WTC11 (cell line): ENCODE measurements around the gene SLC25A24. TPM values are rescaled to one million over a fixed set of nuclear protein-coding genes. Genes with fewer than 3 reads are reported as not detected.

Source experiments
- ATAC-seq: fragments of 200-7000 bp; cut with Tn5 transposase; 2 replicates; pipeline ENCODE4 v1.10.0; 2021; ENCODE audit warnings: mild to moderate bottlenecking, moderate library complexity
- CTCF ChIA-PET: fragments of 300-600 bp; sonication (Branson Sonifier 250); formaldehyde crosslinking; loops from one replicate; lab custom pipeline; 2021; ENCODE audit warnings: antibody characterized with exemption; lab: Charles Lee
- POLR2A ChIA-PET: fragments of 350-600 bp; sonication (Branson Sonifier 250); formaldehyde crosslinking; loops from one replicate; lab custom pipeline; 2021; ENCODE audit warnings: antibody characterized with exemption; lab: Charles Lee
- DNase-seq: peaks from one replicate; pipeline ENCODE4 v3.0.0; 2021; ENCODE audit warnings: low spot score
- H3K27ac Mint-ChIP-seq: 2 replicates; pipeline ENCODE4 v1.8.0; 2021; ENCODE audit warnings: mixed read lengths
- H3K27me3 Mint-ChIP-seq: 2 replicates; pipeline ENCODE4 v1.8.0; 2021; ENCODE audit warnings: low read depth, mild to moderate bottlenecking, moderate library complexity, mixed read lengths
- H3K36me3 Mint-ChIP-seq: 2 replicates; pipeline ENCODE4 v1.8.0; 2021; ENCODE audit warnings: mixed read lengths
- H3K4me1 Mint-ChIP-seq: 2 replicates; pipeline ENCODE4 v1.8.0; 2022; ENCODE audit warnings: mixed read lengths
- H3K4me3 Mint-ChIP-seq: 2 replicates; pipeline ENCODE4 v1.8.0; 2021; ENCODE audit warnings: mild to moderate bottlenecking, moderate library complexity, mixed read lengths
- H3K9me3 Mint-ChIP-seq: 2 replicates; pipeline ENCODE4 v1.8.0; 2021; ENCODE audit warnings: mixed read lengths
- ETV6 ChIP-seq: sonication (generic); formaldehyde crosslinking; IDR thresholded peaks from 2 replicates; pipeline ENCODE4 v1.8.1; 2022; ENCODE audit warnings: mild to moderate bottlenecking, missing genetic modification reagents
- FOXJ3 ChIP-seq: sonication (generic); formaldehyde crosslinking; IDR thresholded peaks from 2 replicates; pipeline ENCODE4 v1.9.0; 2021; ENCODE audit warnings: missing genetic modification reagents, mild to moderate bottlenecking, borderline replicate concordance
- GABPB1 ChIP-seq: sonication (generic); formaldehyde crosslinking; IDR thresholded peaks from 2 replicates; pipeline ENCODE4 v1.8.1; 2023; ENCODE audit warnings: mild to moderate bottlenecking, missing genetic modification reagents
- KAT7 ChIP-seq: sonication (generic); formaldehyde crosslinking; IDR thresholded peaks from 2 replicates; pipeline ENCODE4 v1.8.1; 2023; ENCODE audit warnings: missing genetic modification reagents, mild to moderate bottlenecking, borderline replicate concordance
- MYBL2 ChIP-seq: sonication (generic); formaldehyde crosslinking; IDR thresholded peaks from 2 replicates; pipeline ENCODE4 v1.8.1; 2023; ENCODE audit warnings: mild to moderate bottlenecking, moderate library complexity, missing genetic modification reagents
- NFE2L1 ChIP-seq: sonication (generic); formaldehyde crosslinking; IDR thresholded peaks from 2 replicates; pipeline ENCODE4 v1.8.1; 2023; ENCODE audit warnings: missing genetic modification reagents
- NR1H2 ChIP-seq: sonication (generic); formaldehyde crosslinking; IDR thresholded peaks from 2 replicates; pipeline ENCODE4 v1.9.0; 2021; ENCODE audit warnings: mild to moderate bottlenecking, moderate library complexity, missing genetic modification reagents
- NR2C2 ChIP-seq: sonication (generic); formaldehyde crosslinking; IDR thresholded peaks from 2 replicates; pipeline ENCODE4 v1.8.0; 2022; ENCODE audit warnings: mild to moderate bottlenecking, missing genetic modification reagents
- NR3C1 ChIP-seq: sonication (generic); formaldehyde crosslinking; conservative IDR thresholded peaks from 2 replicates; pipeline ENCODE4 v1.8.1; 2023; ENCODE audit warnings: low read depth, mild to moderate bottlenecking, missing genetic modification reagents
- OVOL2 ChIP-seq: fragments of 250-450 bp; sonication (Bioruptor Pico); IDR thresholded peaks from 2 replicates; pipeline ENCODE4 v1.9.0; 2021; ENCODE audit warnings: mild to moderate bottlenecking, borderline replicate concordance
- SMAD4 ChIP-seq: sonication (generic); formaldehyde crosslinking; IDR thresholded peaks from 2 replicates; pipeline ENCODE4 v1.8.0; 2022; ENCODE audit warnings: mild to moderate bottlenecking, missing genetic modification reagents
- TEAD4 ChIP-seq: sonication (generic); formaldehyde crosslinking; IDR thresholded peaks from 2 replicates; pipeline ENCODE4 v1.8.0; 2022; ENCODE audit warnings: mild to moderate bottlenecking, missing genetic modification reagents
- TP53 ChIP-seq: sonication (generic); formaldehyde crosslinking; IDR thresholded peaks from 2 replicates; pipeline ENCODE4 v1.8.1; 2023; ENCODE audit warnings: mild to moderate bottlenecking, missing genetic modification reagents
- ZBTB21 ChIP-seq: sonication (generic); formaldehyde crosslinking; IDR thresholded peaks from 2 replicates; pipeline ENCODE4 v1.8.1; 2023; ENCODE audit warnings: mild to moderate bottlenecking, missing genetic modification reagents, borderline replicate concordance
- ZNF219 ChIP-seq: sonication (generic); formaldehyde crosslinking; IDR thresholded peaks from 2 replicates; pipeline ENCODE4 v1.8.0; 2023; ENCODE audit warnings: missing genetic modification reagents, mild to moderate bottlenecking, borderline replicate concordance
- ZNF232 ChIP-seq: sonication (generic); formaldehyde crosslinking; IDR thresholded peaks from 2 replicates; pipeline ENCODE4 v1.8.0; 2022; ENCODE audit warnings: mild to moderate bottlenecking, missing genetic modification reagents
- total RNA-seq: library from RNA; stranded (reverse); gene quantifications from 3 replicates; pipeline ENCODE4 v1.2.3, GENCODE V29; 2021
- TF ChIP-seq, protein P1 (sequence below): sonication (generic); formaldehyde crosslinking; IDR thresholded peaks from 2 replicates; pipeline ENCODE4 v1.8.0; 2023; ENCODE audit warnings: missing genetic modification reagents, mild to moderate bottlenecking, borderline replicate concordance
- TF ChIP-seq, protein P2 (sequence below): fragments of 250-450 bp; sonication (Bioruptor Pico); IDR thresholded peaks from 2 replicates; pipeline ENCODE4 v1.9.0; 2021; ENCODE audit warnings: mild to moderate bottlenecking
- TF ChIP-seq, protein P3 (sequence below): sonication (generic); formaldehyde crosslinking; IDR thresholded peaks from 2 replicates; pipeline ENCODE4 v1.8.1; 2022; ENCODE audit warnings: missing genetic modification reagents, borderline replicate concordance
- TF ChIP-seq, protein P4 (sequence below): sonication (generic); formaldehyde crosslinking; IDR thresholded peaks from 2 replicates; pipeline ENCODE4 v1.8.1; 2022; ENCODE audit warnings: mild to moderate bottlenecking, moderate library complexity, missing genetic modification reagents
- TF ChIP-seq, protein P5 (sequence below): fragments of 250-450 bp; sonication (Bioruptor Pico); IDR thresholded peaks from 2 replicates; pipeline ENCODE4 v1.9.0; 2021; ENCODE audit warnings: mild to moderate bottlenecking
- TF ChIP-seq, protein P6 (sequence below): sonication (generic); formaldehyde crosslinking; IDR thresholded peaks from 2 replicates; pipeline ENCODE4 v1.8.0; 2022; ENCODE audit warnings: mild to moderate bottlenecking, missing genetic modification reagents
- TF ChIP-seq, protein P7 (sequence below): sonication (generic); formaldehyde crosslinking; IDR thresholded peaks from 2 replicates; pipeline ENCODE4 v1.8.1; 2022; ENCODE audit warnings: mild to moderate bottlenecking, missing genetic modification reagents, moderate library complexity, borderline replicate concordance
- TF ChIP-seq, protein P8 (sequence below): sonication (generic); formaldehyde crosslinking; conservative IDR thresholded peaks from 2 replicates; pipeline ENCODE4 v1.8.1; 2022; ENCODE audit warnings: mild to moderate bottlenecking, missing genetic modification reagents

The SLC25A24 gene
- total RNA-seq, 1 experiment from 2014 or later = 39.1 TPM

DNA sequence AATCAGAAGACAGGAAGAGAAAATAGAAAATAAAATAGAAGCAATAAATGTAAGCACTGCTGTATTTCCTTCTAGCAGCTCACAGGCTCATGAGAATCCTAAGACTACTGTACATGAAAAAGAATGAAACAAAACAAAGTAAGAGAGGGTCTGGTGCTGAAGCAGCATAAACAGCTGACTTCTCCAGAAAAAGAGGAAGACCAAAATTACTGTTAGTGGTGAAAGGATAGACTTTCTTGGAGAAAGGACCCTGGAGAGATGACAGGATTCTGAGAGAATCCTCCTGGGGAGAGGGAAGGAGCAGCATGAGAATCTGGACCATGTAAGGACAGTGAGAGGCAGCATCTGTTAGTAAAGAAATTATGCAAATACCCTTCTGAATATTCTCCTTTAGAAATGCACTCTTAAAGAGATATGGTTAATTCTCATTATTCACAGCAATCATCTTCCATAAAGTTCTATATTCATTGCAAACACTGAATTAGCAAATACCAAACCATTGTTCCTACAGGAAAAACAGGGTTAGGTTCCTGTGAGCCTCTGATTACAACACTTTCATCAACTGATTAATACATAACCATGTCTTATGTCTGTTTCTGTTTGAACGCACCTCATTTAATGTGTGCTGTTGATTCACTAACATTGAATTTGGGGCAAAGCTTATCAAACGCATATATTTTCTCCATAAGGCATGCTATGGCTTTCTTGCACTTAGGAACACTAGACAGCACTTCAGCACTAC lies 17.0 kb downstream of the SLC25A24 start:
- H3K4me1 Mint-ChIP-seq = no peaks in the 10 kb centered on the region
- peaks cover 13% of the 10 kb centered on the region for H3K9me3 Mint-ChIP-seq
- no peaks in the 10 kb centered on the region for H3K27me3 Mint-ChIP-seq
- POLR2A ChIA-PET = no interaction called here
- H3K27ac Mint-ChIP-seq = no peak overlapping the region; the same call in 1 of the 2 replicates
- ATAC-seq (no peak), DNase-seq (no peak)
- no peak overlapping the region for H3K4me3 Mint-ChIP-seq
- CTCF ChIA-PET = no interaction called here
- TF ChIP-seq SMAD4 (CRISPR knock-in tag) (no peak), NR3C1 (CRISPR knock-in tag) (no peak), ZNF219 (CRISPR knock-in tag) (no peak), NR1H2 (CRISPR knock-in tag) (no peak), TP53 (no peak), NFE2L1 (CRISPR knock-in tag) (no peak), ETV6 (CRISPR knock-in tag) (no peak), GABPB1 (no peak), ZNF232 (no peak)
- TF ChIP-seq, protein P1, sequence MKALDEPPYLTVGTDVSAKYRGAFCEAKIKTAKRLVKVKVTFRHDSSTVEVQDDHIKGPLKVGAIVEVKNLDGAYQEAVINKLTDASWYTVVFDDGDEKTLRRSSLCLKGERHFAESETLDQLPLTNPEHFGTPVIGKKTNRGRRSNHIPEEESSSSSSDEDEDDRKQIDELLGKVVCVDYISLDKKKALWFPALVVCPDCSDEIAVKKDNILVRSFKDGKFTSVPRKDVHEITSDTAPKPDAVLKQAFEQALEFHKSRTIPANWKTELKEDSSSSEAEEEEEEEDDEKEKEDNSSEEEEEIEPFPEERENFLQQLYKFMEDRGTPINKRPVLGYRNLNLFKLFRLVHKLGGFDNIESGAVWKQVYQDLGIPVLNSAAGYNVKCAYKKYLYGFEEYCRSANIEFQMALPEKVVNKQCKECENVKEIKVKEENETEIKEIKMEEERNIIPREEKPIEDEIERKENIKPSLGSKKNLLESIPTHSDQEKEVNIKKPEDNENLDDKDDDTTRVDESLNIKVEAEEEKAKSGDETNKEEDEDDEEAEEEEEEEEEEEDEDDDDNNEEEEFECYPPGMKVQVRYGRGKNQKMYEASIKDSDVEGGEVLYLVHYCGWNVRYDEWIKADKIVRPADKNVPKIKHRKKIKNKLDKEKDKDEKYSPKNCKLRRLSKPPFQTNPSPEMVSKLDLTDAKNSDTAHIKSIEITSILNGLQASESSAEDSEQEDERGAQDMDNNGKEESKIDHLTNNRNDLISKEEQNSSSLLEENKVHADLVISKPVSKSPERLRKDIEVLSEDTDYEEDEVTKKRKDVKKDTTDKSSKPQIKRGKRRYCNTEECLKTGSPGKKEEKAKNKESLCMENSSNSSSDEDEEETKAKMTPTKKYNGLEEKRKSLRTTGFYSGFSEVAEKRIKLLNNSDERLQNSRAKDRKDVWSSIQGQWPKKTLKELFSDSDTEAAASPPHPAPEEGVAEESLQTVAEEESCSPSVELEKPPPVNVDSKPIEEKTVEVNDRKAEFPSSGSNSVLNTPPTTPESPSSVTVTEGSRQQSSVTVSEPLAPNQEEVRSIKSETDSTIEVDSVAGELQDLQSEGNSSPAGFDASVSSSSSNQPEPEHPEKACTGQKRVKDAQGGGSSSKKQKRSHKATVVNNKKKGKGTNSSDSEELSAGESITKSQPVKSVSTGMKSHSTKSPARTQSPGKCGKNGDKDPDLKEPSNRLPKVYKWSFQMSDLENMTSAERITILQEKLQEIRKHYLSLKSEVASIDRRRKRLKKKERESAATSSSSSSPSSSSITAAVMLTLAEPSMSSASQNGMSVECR = no peak
- TF ChIP-seq, protein P2, sequence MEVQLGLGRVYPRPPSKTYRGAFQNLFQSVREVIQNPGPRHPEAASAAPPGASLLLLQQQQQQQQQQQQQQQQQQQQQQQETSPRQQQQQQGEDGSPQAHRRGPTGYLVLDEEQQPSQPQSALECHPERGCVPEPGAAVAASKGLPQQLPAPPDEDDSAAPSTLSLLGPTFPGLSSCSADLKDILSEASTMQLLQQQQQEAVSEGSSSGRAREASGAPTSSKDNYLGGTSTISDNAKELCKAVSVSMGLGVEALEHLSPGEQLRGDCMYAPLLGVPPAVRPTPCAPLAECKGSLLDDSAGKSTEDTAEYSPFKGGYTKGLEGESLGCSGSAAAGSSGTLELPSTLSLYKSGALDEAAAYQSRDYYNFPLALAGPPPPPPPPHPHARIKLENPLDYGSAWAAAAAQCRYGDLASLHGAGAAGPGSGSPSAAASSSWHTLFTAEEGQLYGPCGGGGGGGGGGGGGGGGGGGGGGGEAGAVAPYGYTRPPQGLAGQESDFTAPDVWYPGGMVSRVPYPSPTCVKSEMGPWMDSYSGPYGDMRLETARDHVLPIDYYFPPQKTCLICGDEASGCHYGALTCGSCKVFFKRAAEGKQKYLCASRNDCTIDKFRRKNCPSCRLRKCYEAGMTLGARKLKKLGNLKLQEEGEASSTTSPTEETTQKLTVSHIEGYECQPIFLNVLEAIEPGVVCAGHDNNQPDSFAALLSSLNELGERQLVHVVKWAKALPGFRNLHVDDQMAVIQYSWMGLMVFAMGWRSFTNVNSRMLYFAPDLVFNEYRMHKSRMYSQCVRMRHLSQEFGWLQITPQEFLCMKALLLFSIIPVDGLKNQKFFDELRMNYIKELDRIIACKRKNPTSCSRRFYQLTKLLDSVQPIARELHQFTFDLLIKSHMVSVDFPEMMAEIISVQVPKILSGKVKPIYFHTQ = no peak
- TF ChIP-seq, protein P3, sequence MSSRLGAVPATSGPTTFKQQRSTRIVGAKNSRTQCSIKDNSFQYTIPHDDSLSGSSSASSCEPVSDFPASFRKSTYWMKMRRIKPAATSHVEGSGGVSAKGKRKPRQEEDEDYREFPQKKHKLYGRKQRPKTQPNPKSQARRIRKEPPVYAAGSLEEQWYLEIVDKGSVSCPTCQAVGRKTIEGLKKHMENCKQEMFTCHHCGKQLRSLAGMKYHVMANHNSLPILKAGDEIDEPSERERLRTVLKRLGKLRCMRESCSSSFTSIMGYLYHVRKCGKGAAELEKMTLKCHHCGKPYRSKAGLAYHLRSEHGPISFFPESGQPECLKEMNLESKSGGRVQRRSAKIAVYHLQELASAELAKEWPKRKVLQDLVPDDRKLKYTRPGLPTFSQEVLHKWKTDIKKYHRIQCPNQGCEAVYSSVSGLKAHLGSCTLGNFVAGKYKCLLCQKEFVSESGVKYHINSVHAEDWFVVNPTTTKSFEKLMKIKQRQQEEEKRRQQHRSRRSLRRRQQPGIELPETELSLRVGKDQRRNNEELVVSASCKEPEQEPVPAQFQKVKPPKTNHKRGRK (CRISPR knock-in tag) = no peak
- peaks cover 62% of the 10 kb centered on the region for H3K36me3 Mint-ChIP-seq

DNA sequence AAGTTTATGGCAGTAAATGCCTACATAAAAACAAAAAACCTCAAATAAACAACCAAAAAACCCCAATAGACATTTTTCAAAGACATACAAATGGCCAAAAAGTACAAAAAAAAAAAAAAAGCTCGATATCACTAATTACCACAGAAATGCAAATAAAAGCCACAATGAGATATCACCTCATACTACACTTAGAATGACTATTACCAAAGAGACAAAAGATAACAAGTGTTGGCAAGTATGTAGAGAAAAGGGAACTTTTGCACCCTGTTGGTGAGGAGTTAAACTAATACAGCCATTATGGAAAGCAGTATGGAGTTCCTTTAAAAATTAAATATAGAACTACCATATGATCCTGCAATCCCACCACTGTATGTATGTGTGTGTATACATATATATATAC lies 21.1 kb downstream of the SLC25A24 start:
- H3K4me3 Mint-ChIP-seq = no peak overlapping the region
- POLR2A ChIA-PET = no interaction called here
- no peak for DNase-seq
- no peak for ATAC-seq
- H3K27ac Mint-ChIP-seq = no peak overlapping the region
- no peaks in the 10 kb centered on the region for H3K4me1 Mint-ChIP-seq
- peaks cover 86% of the 10 kb centered on the region for H3K36me3 Mint-ChIP-seq
- no peaks in the 10 kb centered on the region for H3K27me3 Mint-ChIP-seq
- CTCF ChIA-PET = no interaction called here
- H3K9me3 Mint-ChIP-seq = peaks cover 45% of the 10 kb centered on the region
- TF ChIP-seq NR2C2 (CRISPR knock-in tag) (no peak), OVOL2 (CRISPR knock-in tag) (no peak), TEAD4 (CRISPR knock-in tag) (no peak), ZBTB21 (CRISPR knock-in tag) (no peak), MYBL2 (CRISPR knock-in tag) (no peak), NR1H2 (CRISPR knock-in tag) (no peak), ZNF232 (no peak), FOXJ3 (CRISPR knock-in tag) (no peak), KAT7 (CRISPR knock-in tag) (no peak), SMAD4 (CRISPR knock-in tag) (no peak)
- TF ChIP-seq, protein P4, sequence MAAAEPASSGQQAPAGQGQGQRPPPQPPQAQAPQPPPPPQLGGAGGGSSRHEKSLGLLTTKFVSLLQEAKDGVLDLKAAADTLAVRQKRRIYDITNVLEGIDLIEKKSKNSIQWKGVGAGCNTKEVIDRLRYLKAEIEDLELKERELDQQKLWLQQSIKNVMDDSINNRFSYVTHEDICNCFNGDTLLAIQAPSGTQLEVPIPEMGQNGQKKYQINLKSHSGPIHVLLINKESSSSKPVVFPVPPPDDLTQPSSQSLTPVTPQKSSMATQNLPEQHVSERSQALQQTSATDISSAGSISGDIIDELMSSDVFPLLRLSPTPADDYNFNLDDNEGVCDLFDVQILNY (CRISPR knock-in tag) = no peak
- TF ChIP-seq, protein P5, sequence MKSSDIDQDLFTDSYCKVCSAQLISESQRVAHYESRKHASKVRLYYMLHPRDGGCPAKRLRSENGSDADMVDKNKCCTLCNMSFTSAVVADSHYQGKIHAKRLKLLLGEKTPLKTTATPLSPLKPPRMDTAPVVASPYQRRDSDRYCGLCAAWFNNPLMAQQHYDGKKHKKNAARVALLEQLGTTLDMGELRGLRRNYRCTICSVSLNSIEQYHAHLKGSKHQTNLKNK (CRISPR knock-in tag) = no peak
- TF ChIP-seq, protein P6, sequence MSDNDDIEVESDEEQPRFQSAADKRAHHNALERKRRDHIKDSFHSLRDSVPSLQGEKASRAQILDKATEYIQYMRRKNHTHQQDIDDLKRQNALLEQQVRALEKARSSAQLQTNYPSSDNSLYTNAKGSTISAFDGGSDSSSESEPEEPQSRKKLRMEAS = no peak
- TF ChIP-seq, protein P7, sequence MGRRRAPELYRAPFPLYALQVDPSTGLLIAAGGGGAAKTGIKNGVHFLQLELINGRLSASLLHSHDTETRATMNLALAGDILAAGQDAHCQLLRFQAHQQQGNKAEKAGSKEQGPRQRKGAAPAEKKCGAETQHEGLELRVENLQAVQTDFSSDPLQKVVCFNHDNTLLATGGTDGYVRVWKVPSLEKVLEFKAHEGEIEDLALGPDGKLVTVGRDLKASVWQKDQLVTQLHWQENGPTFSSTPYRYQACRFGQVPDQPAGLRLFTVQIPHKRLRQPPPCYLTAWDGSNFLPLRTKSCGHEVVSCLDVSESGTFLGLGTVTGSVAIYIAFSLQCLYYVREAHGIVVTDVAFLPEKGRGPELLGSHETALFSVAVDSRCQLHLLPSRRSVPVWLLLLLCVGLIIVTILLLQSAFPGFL (CRISPR knock-in tag) = no peak
- TF ChIP-seq, protein P8, sequence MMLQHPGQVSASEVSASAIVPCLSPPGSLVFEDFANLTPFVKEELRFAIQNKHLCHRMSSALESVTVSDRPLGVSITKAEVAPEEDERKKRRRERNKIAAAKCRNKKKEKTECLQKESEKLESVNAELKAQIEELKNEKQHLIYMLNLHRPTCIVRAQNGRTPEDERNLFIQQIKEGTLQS (CRISPR knock-in tag) = no peak
